ENCODE measurements around the gene KRTAP1-4.
"Not testable (repeated sequence)": the region's sequence is repeated elsewhere in the genome, so short reads cannot be mapped to it uniquely, and the experiment has no call there.

The KRTAP1-4 gene

GRCh38 chr17:41046735-41047465, 16.9 kb upstream of the KRTAP1-4 start, which contains the start of gene KRTAP2-1:
TSS of gene KRTAP2-1 (minus strand) at chr17:41047316. CDS start at chr17:41047267, 49 bp downstream.
- not testable (repeated sequence) for DNase-seq (ENCODE audit: low spot score)

GRCh38 chr17:41042953-41043352, 13.0 kb upstream of the KRTAP1-4 start:
- no peak for DNase-seq (ENCODE audit: low spot score)

GRCh38 chr17:41040783-41041571, 11.0 kb upstream of the KRTAP1-4 start, which contains the start of gene KRTAP1-1:
TSS of gene KRTAP1-1 (minus strand) at chr17:41041450. CDS start at chr17:41041397, 53 bp downstream.
- DNase-seq (ENCODE audit: low spot score): not testable (repeated sequence)

GRCh38 chr17:41037853-41038350, 7.9 kb upstream of the KRTAP1-4 start:
- no peak for DNase-seq (ENCODE audit: low spot score)

- not testable (repeated sequence) for DNase-seq (ENCODE audit: low spot score)
Measured at GRCh38 chr17:41034346-41034935, 4.4 kb upstream of the KRTAP1-4 start, which contains the start of gene KRTAP1-3. TSS of gene KRTAP1-3 (minus strand) at chr17:41034874. CDS start at chr17:41034821, 53 bp downstream.

- DNase-seq (ENCODE audit: low spot score): no peak
Measured at GRCh38 chr17:41026715-41027471, 3.1 kb downstream of the KRTAP1-4 start, which contains the start of gene KRTAP1-5. TSS of gene KRTAP1-5 (minus strand) at chr17:41027208. CDS start at chr17:41027155, 53 bp downstream.

GRCh38 chr17:41024697-41025096, 5.3 kb downstream of the KRTAP1-4 start:
- DNase-seq (ENCODE audit: low spot score): no peak

- DNase-seq (ENCODE audit: low spot score): no peak
Measured at GRCh38 chr17:41020336-41020735, 9.7 kb downstream of the KRTAP1-4 start.

- DNase-seq (ENCODE audit: low spot score): no peak
Measured at GRCh38 chr17:41019415-41019814, 10.6 kb downstream of the KRTAP1-4 start.

GRCh38 chr17:41018541-41018940, 11.5 kb downstream of the KRTAP1-4 start:
- DNase-seq (ENCODE audit: low spot score): no peak

- no peak for DNase-seq (ENCODE audit: low spot score)
Measured at GRCh38 chr17:41016578-41017215, 13.3 kb downstream of the KRTAP1-4 start.

GRCh38 chr17:41015454-41015853, 14.5 kb downstream of the KRTAP1-4 start:
- no peak for DNase-seq (ENCODE audit: low spot score)

GRCh38 chr17:41013606-41014005, 16.4 kb downstream of the KRTAP1-4 start:
- DNase-seq (ENCODE audit: low spot score): no peak

- no peak for DNase-seq (ENCODE audit: low spot score)
Measured at GRCh38 chr17:41013181-41013580, 16.8 kb downstream of the KRTAP1-4 start.

GRCh38 chr17:41012326-41013120, 17.5 kb downstream of the KRTAP1-4 start:
- no peak for DNase-seq (ENCODE audit: low spot score)

GRCh38 chr17:41010441-41010840, 19.6 kb downstream of the KRTAP1-4 start:
- no peak for DNase-seq (ENCODE audit: low spot score)

- DNase-seq (ENCODE audit: low spot score): no peak
Measured at GRCh38 chr17:41009936-41010335, 20.1 kb downstream of the KRTAP1-4 start.

GRCh38 chr17:41009301-41009760, 20.7 kb downstream of the KRTAP1-4 start:
- no peak for DNase-seq (ENCODE audit: low spot score)

GRCh38 chr17:41008811-41009210, 21.2 kb downstream of the KRTAP1-4 start, which contains the start of gene KRTAP3-1:
TSS of gene KRTAP3-1 (minus strand) at chr17:41009128. CDS start at chr17:41009074, 54 bp downstream.
- DNase-seq (ENCODE audit: low spot score): no peak

- DNase-seq (ENCODE audit: low spot score): no peak
Measured at GRCh38 chr17:41004397-41004796, 25.6 kb downstream of the KRTAP1-4 start.

Data from Ammon's horn (tissue), 1 donor.